ENCODE results near the gene TBRG4. TPM values are rescaled to one million over a fixed set of nuclear protein-coding genes. Genes with fewer than 3 reads are reported as not detected.

The TBRG4 gene
- polyA plus RNA-seq, 1 donor from 2014 or later: 52.8 TPM

DNA sequence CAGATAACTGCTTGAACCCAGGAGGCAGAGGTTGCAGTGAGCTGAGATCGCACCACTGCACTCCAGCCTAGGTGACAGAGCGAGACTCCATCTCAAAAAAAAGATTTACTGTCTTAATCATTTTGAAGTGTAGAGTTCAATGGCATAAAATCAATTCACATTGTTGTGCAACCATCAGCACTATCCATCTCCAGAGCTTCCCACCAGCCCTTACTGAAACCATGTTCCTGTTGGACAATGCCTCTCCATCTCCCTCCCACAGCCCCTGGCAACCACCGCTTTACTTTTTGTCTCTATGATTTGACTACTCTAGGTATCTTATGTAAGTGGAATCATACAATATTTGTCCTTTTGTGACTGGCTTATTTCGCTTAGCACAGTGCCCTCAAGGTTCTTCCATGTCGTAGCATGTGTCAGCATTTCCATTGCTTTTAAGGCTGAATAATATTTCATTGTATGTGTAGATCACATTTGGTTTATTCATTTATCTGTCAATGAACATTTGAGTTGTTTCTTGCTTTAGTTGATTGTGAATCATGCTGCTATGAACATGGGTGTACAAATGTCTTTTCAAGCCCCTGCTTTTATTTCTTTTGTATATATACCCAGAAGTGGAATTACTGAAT, 55.8 kb downstream of the TBRG4 start:
- Histone ChIP-seq H3K27me3 (ENCODE audit: insufficient read depth, low read depth, low read length) (no peaks in the 10 kb centered on the region), H3K9me2 (ENCODE audit: insufficient read depth, low read length) (no peaks in the 10 kb centered on the region), H3K36me3 (ENCODE audit: insufficient read depth, low read length) (no peaks in the 10 kb centered on the region), H2AFZ (ENCODE audit: low read depth, low read length) (no peak overlapping the region), H3F3A (ENCODE audit: insufficient read depth, low read length, poor library complexity, severe bottlenecking) (no peaks in the 10 kb centered on the region), H3K9ac (ENCODE audit: low read length) (no peak overlapping the region), H3K27ac (ENCODE audit: low read length) (no peak overlapping the region), H4K20me1 (ENCODE audit: insufficient read depth) (no peaks in the 10 kb centered on the region), H3K4me2 (ENCODE audit: low read length) (no peak overlapping the region), H3K4me3 (ENCODE audit: low read length) (no peak overlapping the region), H3K9me3 (ENCODE audit: low read length) (no peaks in the 10 kb centered on the region), H3K79me2 (replicated peaks; ENCODE audit: insufficient read depth, low read length) (no peaks in the 10 kb centered on the region)
- TF ChIP-seq SMC3 (conservative IDR thresholded peaks at IDR 0.05; ENCODE audit: poor library complexity) (no peak), EP300 (conservative IDR thresholded peaks at IDR 0.05; ENCODE audit: poor library complexity, severe bottlenecking) (no peak), POLR2AphosphoS5 (IDR thresholded peaks at IDR 0.05) (no peak), EZH2 (IDR thresholded peaks at IDR 0.05; ENCODE audit: borderline replicate concordance, insufficient read depth, low read length, poor library complexity, severe bottlenecking) (no peak), RAD21 (conservative IDR thresholded peaks at IDR 0.05) (no peak), MXI1 (conservative IDR thresholded peaks at IDR 0.05; ENCODE audit: poor library complexity, severe bottlenecking) (no peak), TAF1 (IDR thresholded peaks at IDR 0.05; ENCODE audit: low read depth) (no peak)
- TF ChIP-seq, protein P1, sequence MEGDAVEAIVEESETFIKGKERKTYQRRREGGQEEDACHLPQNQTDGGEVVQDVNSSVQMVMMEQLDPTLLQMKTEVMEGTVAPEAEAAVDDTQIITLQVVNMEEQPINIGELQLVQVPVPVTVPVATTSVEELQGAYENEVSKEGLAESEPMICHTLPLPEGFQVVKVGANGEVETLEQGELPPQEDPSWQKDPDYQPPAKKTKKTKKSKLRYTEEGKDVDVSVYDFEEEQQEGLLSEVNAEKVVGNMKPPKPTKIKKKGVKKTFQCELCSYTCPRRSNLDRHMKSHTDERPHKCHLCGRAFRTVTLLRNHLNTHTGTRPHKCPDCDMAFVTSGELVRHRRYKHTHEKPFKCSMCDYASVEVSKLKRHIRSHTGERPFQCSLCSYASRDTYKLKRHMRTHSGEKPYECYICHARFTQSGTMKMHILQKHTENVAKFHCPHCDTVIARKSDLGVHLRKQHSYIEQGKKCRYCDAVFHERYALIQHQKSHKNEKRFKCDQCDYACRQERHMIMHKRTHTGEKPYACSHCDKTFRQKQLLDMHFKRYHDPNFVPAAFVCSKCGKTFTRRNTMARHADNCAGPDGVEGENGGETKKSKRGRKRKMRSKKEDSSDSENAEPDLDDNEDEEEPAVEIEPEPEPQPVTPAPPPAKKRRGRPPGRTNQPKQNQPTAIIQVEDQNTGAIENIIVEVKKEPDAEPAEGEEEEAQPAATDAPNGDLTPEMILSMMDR (IDR thresholded peaks at IDR 0.05; ENCODE audit: poor library complexity, severe bottlenecking): no peak
- TF ChIP-seq, protein P2, sequence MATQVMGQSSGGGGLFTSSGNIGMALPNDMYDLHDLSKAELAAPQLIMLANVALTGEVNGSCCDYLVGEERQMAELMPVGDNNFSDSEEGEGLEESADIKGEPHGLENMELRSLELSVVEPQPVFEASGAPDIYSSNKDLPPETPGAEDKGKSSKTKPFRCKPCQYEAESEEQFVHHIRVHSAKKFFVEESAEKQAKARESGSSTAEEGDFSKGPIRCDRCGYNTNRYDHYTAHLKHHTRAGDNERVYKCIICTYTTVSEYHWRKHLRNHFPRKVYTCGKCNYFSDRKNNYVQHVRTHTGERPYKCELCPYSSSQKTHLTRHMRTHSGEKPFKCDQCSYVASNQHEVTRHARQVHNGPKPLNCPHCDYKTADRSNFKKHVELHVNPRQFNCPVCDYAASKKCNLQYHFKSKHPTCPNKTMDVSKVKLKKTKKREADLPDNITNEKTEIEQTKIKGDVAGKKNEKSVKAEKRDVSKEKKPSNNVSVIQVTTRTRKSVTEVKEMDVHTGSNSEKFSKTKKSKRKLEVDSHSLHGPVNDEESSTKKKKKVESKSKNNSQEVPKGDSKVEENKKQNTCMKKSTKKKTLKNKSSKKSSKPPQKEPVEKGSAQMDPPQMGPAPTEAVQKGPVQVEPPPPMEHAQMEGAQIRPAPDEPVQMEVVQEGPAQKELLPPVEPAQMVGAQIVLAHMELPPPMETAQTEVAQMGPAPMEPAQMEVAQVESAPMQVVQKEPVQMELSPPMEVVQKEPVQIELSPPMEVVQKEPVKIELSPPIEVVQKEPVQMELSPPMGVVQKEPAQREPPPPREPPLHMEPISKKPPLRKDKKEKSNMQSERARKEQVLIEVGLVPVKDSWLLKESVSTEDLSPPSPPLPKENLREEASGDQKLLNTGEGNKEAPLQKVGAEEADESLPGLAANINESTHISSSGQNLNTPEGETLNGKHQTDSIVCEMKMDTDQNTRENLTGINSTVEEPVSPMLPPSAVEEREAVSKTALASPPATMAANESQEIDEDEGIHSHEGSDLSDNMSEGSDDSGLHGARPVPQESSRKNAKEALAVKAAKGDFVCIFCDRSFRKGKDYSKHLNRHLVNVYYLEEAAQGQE (IDR thresholded peaks at IDR 0.05; ENCODE audit: borderline replicate concordance): no peak

DNA sequence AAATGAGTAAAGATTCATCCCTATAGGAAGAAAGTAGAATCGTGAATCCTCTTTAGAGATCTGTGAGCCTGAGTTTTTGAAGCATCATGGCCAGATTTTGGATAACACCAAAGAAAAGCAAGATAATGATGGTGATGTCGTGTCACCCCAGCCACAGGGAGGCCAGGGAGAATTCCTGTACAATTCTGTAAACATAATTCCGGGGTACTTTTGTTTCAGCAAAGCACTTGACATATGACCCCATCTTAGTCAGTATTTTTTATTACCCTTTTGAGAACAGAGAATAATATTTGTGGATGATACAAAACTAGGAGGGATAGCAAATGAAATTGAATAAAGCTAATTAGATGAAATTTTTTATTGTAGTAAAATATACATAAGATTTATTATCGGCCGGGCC, 56.5 kb downstream of the TBRG4 start:
- no peak overlapping the region for H3K9ac ChIP-seq (ENCODE audit: low read length)
- no peaks in the 10 kb centered on the region for H4K20me1 ChIP-seq (ENCODE audit: insufficient read depth)
- no peaks in the 10 kb centered on the region for H3K79me2 ChIP-seq (replicated peaks; ENCODE audit: insufficient read depth, low read length)
- H3K4me3 ChIP-seq (ENCODE audit: low read length): no peak overlapping the region
- TF ChIP-seq EZH2 (IDR thresholded peaks at IDR 0.05; ENCODE audit: borderline replicate concordance, insufficient read depth, low read length, poor library complexity, severe bottlenecking): no peak
- no peak for TF ChIP-seq POLR2AphosphoS5 (IDR thresholded peaks at IDR 0.05)
- H3K4me2 ChIP-seq (ENCODE audit: low read length): no peak overlapping the region
- H3F3A ChIP-seq (ENCODE audit: insufficient read depth, low read length, poor library complexity, severe bottlenecking): no peaks in the 10 kb centered on the region
- no peak overlapping the region for H3K27ac ChIP-seq (ENCODE audit: low read length)
- no peaks in the 10 kb centered on the region for H3K36me3 ChIP-seq (ENCODE audit: insufficient read depth, low read length)
- H3K9me2 ChIP-seq (ENCODE audit: insufficient read depth, low read length): no peaks in the 10 kb centered on the region
- no peaks in the 10 kb centered on the region for H3K27me3 ChIP-seq (ENCODE audit: insufficient read depth, low read depth, low read length)
- H2AFZ ChIP-seq (ENCODE audit: low read depth, low read length): no peak overlapping the region
- H3K9me3 ChIP-seq (ENCODE audit: low read length): no peaks in the 10 kb centered on the region
